HT-29 (cell line): ENCODE measurements around the gene TRIM48. TPM values are rescaled to one million over a fixed set of nuclear protein-coding genes. Genes with fewer than 3 reads are reported as not detected.
"Not testable (repeated sequence)": the region's sequence is repeated elsewhere in the genome, so short reads cannot be mapped to it uniquely, and the experiment has no call there.

Experiments used
- DNase-seq: peaks from one replicate; pipeline ENCODE4 v3.0.0-alpha.2; 2015; ENCODE audit warnings: low spot score
- small RNA-seq: library from RNA; depleted of rRNA; stranded (forward); fragments of <200 nt; gene quantifications from one replicate; pipeline ENCODE3, GENCODE V24; 2014
- total RNA-seq: library from RNA; depleted of rRNA; stranded (reverse); fragments of >200 nt; shearing (Covaris generic); gene quantifications from 2 replicates; pipeline ENCODE4 v1.2.3, GENCODE V29; 2014; rRNA removed

Gene TRIM48, protein sequence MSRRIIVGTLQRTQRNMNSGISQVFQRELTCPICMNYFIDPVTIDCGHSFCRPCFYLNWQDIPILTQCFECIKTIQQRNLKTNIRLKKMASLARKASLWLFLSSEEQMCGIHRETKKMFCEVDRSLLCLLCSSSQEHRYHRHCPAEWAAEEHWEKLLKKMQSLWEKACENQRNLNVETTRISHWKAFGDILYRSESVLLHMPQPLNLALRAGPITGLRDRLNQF
- total RNA-seq: not detected in 2 replicates

- DNase-seq: not testable (repeated sequence)
Measured at GRCh38 chr11:55261855-55262254, at the start of gene TRIM48. Gene TRIM48, plus strand, starts transcription at chr11:55262155. Its CDS starts 113 bp downstream, at chr11:55262268.

DNA sequence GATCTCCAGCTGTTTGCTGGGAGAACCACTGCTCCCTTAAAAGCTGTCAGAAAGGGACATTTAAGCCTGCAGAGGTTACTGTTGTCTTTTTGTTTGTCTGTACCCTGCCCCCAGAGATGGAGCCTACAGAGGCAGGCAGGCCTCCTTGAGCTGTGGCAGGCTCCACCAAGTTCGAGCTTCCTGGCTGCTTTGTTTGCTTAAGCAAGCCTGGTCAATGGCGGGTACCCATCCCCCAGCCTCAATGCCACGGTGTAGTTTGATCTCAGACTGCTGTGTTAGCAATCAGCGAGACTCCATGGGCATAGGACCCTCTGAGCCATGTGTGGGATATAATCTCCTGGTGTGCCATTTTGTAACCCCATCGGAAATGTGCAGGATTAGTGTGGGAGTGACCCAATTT lies 23.6 kb upstream of the TRIM48 start:
- DNase-seq: not testable (repeated sequence)

DNA sequence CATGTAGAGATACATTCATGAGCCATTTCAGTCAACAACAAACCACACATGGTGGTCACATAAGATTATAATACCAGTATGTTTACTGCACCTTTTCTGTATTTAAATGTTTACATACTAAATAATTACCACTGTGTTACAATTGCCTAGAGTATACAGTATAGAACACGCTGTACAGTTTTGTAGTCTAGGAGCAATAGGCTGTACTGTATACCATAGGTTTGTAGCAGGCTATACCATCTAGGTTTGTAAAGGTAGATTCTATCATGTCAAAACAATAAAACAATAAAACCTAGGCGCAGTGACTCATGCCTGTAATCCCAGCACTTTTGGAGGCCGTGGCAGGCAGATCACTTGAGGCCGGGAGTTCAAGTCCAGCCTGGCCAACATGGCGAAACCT lies 1.1 kb downstream of the TRIM48 start:
- DNase-seq: no peak

Small RNA genes within 50 kb of the gene (small RNA-seq; reads per million reads assigned to genes)
- gene AP005597.4: not detected

Other genes with a start within 250 kb of the TRIM48 start
- not detected in 2 replicates for gene OR4A16, start 81.0 kb downstream of the TRIM48 start, total RNA-seq
- gene OR4A15, start 105.8 kb downstream of the TRIM48 start, total RNA-seq: not detected in 2 replicates